ENCODE results near the gene RPGRIP1L. TPM values are rescaled to one million over a fixed set of nuclear protein-coding genes. Genes with fewer than 3 reads are reported as not detected.

Gene RPGRIP1L
- total RNA-seq, 2 experiments from 2014 or later = 5.1 to 5.5 TPM

GRCh38 chr16:53666786-53667415 is 36.8 kb downstream of the RPGRIP1L start:
- no peak overlapping the region for H3K27ac Mint-ChIP-seq
- no peak overlapping the region for H3K4me3 Mint-ChIP-seq
- no peaks in the 10 kb centered on the region for H3K4me1 Mint-ChIP-seq
- ATAC-seq (ENCODE audit: low read depth) (no peak), DNase-seq (no peak)
- no peaks in the 10 kb centered on the region for H3K9me3 Mint-ChIP-seq
- H3K27me3 Mint-ChIP-seq = no peaks in the 10 kb centered on the region
- H3K36me3 Mint-ChIP-seq = no peaks in the 10 kb centered on the region
- POLR2A ChIA-PET = no interaction called here

GRCh38 chr16:53664724-53665345 is 38.8 kb downstream of the RPGRIP1L start:
- POLR2A ChIA-PET = no interaction called here
- no peak overlapping the region for H3K4me3 Mint-ChIP-seq
- H3K27me3 Mint-ChIP-seq = no peaks in the 10 kb centered on the region
- no peaks in the 10 kb centered on the region for H3K36me3 Mint-ChIP-seq
- H3K9me3 Mint-ChIP-seq = no peaks in the 10 kb centered on the region
- no peak overlapping the region for H3K27ac Mint-ChIP-seq
- no peaks in the 10 kb centered on the region for H3K4me1 Mint-ChIP-seq
- DNase-seq (no peak), ATAC-seq (ENCODE audit: low read depth) (no peak)

DNA sequence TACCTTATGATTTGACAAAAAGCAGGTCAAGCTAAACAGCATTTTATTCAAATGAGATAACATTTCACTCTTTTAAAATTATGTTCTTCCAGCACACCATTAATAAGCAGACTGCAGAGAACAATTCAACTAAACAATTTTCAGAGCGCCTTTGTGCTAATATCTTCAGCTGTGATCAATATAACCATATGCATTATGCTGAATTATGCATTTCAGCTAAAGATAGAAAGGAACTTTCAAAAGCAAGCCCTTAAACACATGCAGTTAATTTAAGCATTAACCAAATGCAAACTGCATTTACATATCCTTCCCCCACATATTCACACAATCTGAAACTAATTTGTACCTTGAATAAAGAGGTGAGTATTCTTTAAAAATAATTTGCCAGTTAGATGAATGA is 41.6 kb downstream of the RPGRIP1L start:
- DNase-seq (no peak), ATAC-seq (ENCODE audit: low read depth) (no peak)
- Mint-ChIP-seq H3K27ac (no peak overlapping the region), H3K27me3 (no peaks in the 10 kb centered on the region), H3K36me3 (no peaks in the 10 kb centered on the region), H3K4me1 (no peaks in the 10 kb centered on the region), H3K9me3 (no peaks in the 10 kb centered on the region), H3K4me3 (no peak overlapping the region)
- POLR2A ChIA-PET = no interaction called here

GRCh38 chr16:53654946-53655345 is 48.7 kb downstream of the RPGRIP1L start:
- DNase-seq (no peak), ATAC-seq (ENCODE audit: low read depth) (no peak)
- no peaks in the 10 kb centered on the region for H3K36me3 Mint-ChIP-seq
- no peaks in the 10 kb centered on the region for H3K4me1 Mint-ChIP-seq
- H3K27ac Mint-ChIP-seq = no peak overlapping the region
- H3K9me3 Mint-ChIP-seq = no peaks in the 10 kb centered on the region
- POLR2A ChIA-PET = no interaction called here
- H3K27me3 Mint-ChIP-seq = no peaks in the 10 kb centered on the region
- H3K4me3 Mint-ChIP-seq = no peak overlapping the region

DNA sequence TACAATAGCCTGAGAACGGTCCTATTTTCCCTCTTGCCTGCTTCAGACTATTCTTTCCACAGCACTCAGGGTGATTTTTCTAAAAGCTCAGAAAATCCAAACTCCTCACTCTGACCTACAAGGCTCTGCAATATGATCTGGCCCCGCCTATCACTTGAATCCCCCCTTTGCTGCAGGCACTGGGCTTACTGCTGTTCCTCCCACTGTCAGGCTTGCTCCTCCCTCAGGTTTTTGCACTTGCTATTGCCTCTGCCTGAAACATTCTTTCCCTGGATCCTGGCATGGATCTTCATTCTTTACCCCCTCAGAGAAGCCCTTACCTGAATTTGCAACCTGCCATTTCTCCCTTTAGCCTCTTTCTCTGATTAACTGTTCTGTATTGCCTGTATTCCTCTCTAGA is 52.3 kb downstream of the RPGRIP1L start:
- ATAC-seq (ENCODE audit: low read depth) (no peak), DNase-seq (no peak)
- POLR2A ChIA-PET = no interaction called here
- H3K9me3 Mint-ChIP-seq = peaks cover 2% of the 10 kb centered on the region
- no peaks in the 10 kb centered on the region for H3K4me1 Mint-ChIP-seq
- no peaks in the 10 kb centered on the region for H3K27me3 Mint-ChIP-seq
- H3K27ac Mint-ChIP-seq = no peak overlapping the region
- no peak overlapping the region for H3K4me3 Mint-ChIP-seq
- peaks cover 5% of the 10 kb centered on the region for H3K36me3 Mint-ChIP-seq

GRCh38 chr16:53646506-53646905 is 57.2 kb downstream of the RPGRIP1L start:
- H3K4me3 Mint-ChIP-seq = no peak overlapping the region
- H3K27ac Mint-ChIP-seq = no peak overlapping the region
- H3K27me3 Mint-ChIP-seq = no peaks in the 10 kb centered on the region
- ATAC-seq (ENCODE audit: low read depth) (no peak), DNase-seq (no peak)
- H3K36me3 Mint-ChIP-seq = peaks cover 18% of the 10 kb centered on the region
- no peaks in the 10 kb centered on the region for H3K4me1 Mint-ChIP-seq
- POLR2A ChIA-PET = no interaction called here
- H3K9me3 Mint-ChIP-seq = peaks cover 6% of the 10 kb centered on the region

- ATAC-seq (ENCODE audit: low read depth) = no peak
- H3K27me3 Mint-ChIP-seq = no peaks in the 10 kb centered on the region
- peaks cover 18% of the 10 kb centered on the region for H3K36me3 Mint-ChIP-seq
- H3K27ac Mint-ChIP-seq = no peak overlapping the region
- POLR2A ChIA-PET = no interaction called here
- DNase-seq = no peak
- no peaks in the 10 kb centered on the region for H3K4me1 Mint-ChIP-seq
- H3K9me3 Mint-ChIP-seq = peaks cover 6% of the 10 kb centered on the region
- H3K4me3 Mint-ChIP-seq = no peak overlapping the region
These were observed 60.2 kb downstream of the RPGRIP1L start for GRCh38 chr16:53643474-53643873.

DNA sequence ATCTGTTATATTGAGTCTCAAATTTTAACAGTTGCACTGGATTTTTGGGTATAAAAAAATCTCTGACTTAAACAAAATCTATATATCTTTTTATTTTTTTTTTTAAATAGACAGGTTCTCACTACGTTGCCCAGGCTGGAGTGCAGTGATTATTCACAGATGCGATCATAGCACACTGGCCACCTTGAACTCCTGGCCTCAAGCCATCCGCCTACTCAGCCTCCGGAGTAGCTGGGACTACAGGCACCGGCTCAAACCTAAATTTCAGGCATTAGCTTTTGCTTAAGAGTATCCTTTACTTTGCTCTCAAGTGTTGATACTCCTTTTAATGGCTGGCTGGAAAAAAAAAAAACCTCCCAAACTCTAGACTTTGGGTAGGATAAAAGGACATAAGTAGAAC is 61.6 kb downstream of the RPGRIP1L start:
- no peaks in the 10 kb centered on the region for H3K4me1 Mint-ChIP-seq
- no peak for ATAC-seq (ENCODE audit: low read depth)
- POLR2A ChIA-PET = no interaction called here

GRCh38 chr16:53636978-53637377 is 66.7 kb downstream of the RPGRIP1L start:
- ATAC-seq (ENCODE audit: low read depth) (no peak), DNase-seq (no peak)
- POLR2A ChIA-PET = no interaction called here
- Mint-ChIP-seq H3K27ac (no peak overlapping the region), H3K27me3 (no peaks in the 10 kb centered on the region), H3K9me3 (no peaks in the 10 kb centered on the region), H3K4me3 (no peak overlapping the region), H3K4me1 (no peaks in the 10 kb centered on the region), H3K36me3 (peaks cover 7% of the 10 kb centered on the region)

More for the DNA sequence above, 61.6 kb downstream of the RPGRIP1L start:
- Mint-ChIP-seq H3K9me3 (peaks cover 5% of the 10 kb centered on the region), H3K36me3 (peaks cover 18% of the 10 kb centered on the region), H3K27ac (no peak overlapping the region), H3K27me3 (no peaks in the 10 kb centered on the region), H3K4me3 (no peak overlapping the region)
- DNase-seq = no peak

DNA sequence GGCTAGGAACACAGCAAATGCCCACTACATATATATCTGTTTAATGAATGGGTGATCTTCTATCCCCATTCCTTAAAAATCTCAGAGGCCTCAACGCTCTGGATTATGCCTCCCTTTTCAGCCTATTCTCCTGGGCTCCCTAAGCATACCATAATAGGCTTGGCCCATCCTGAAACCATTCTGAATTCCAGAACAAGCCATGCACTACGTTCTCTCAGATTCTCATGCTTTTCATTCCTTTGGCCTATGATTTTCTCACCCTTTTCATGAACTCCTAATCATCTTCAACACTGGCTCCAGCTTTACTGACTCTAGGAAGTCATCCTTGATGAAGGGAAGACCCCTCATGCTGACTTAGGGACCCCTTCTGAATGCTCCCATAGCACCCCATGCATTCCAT is 71.1 kb downstream of the RPGRIP1L start:
- Mint-ChIP-seq H3K27ac (no peak overlapping the region), H3K4me1 (no peaks in the 10 kb centered on the region), H3K27me3 (no peaks in the 10 kb centered on the region), H3K36me3 (peaks cover 7% of the 10 kb centered on the region), H3K4me3 (no peak overlapping the region), H3K9me3 (no peaks in the 10 kb centered on the region)
- ATAC-seq (ENCODE audit: low read depth) (no peak), DNase-seq (no peak)
- POLR2A ChIA-PET = no interaction called here

GRCh38 chr16:53631236-53632025 is 72.2 kb downstream of the RPGRIP1L start:
- no peaks in the 10 kb centered on the region for H3K4me1 Mint-ChIP-seq
- H3K4me3 Mint-ChIP-seq = no peak overlapping the region
- no peak for DNase-seq
- POLR2A ChIA-PET = no interaction called here
- no peaks in the 10 kb centered on the region for H3K9me3 Mint-ChIP-seq
- no peaks in the 10 kb centered on the region for H3K27me3 Mint-ChIP-seq
- peaks cover 4% of the 10 kb centered on the region for H3K36me3 Mint-ChIP-seq
- ATAC-seq (ENCODE audit: low read depth) = no peak
- H3K27ac Mint-ChIP-seq = no peak overlapping the region

DNA sequence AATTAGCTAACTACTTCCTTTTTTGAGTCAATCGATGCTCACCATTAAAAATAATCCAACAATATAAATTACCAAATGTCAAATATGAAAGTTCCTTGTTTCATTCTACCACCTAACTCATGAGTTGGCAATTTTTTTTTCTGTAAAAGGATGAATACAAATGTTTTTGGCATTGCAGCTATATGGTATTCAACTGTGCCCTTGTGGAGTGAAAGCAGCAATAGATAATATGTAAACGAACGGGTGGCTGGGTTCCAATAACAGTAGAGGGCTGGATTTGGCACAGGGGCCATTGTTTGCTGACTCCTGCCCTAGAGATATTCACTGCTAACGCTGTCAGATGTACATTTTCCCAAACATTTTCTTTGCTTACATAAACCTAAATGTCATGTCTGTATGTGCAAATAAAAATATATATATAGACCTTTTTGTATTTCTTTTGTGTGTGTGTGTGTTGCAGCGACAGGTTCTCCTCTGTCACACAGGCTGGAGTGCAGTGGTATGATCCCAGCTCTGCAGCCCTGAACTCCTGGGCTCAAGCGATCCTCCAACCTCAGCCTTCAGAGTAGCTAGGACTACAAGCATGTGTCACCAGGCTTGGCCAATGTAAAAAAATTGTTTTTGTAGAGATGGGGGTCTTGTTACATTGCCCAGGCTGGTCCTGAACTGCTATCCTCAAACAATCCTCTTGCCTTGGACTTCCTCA is 73.9 kb downstream of the RPGRIP1L start:
- POLR2A ChIA-PET = no interaction called here
- no peak overlapping the region for H3K4me3 Mint-ChIP-seq
- H3K27me3 Mint-ChIP-seq = no peaks in the 10 kb centered on the region

GRCh38 chr16:53629151-53629550 is 74.5 kb downstream of the RPGRIP1L start:
- DNase-seq (no peak), ATAC-seq (ENCODE audit: low read depth) (no peak)
- Mint-ChIP-seq H3K27ac (no peak overlapping the region), H3K27me3 (no peaks in the 10 kb centered on the region), H3K4me3 (no peak overlapping the region), H3K36me3 (no peaks in the 10 kb centered on the region), H3K4me1 (no peaks in the 10 kb centered on the region), H3K9me3 (no peaks in the 10 kb centered on the region)
- POLR2A ChIA-PET = no interaction called here

More for the DNA sequence above, 73.9 kb downstream of the RPGRIP1L start:
- peaks cover 4% of the 10 kb centered on the region for H3K36me3 Mint-ChIP-seq
- ATAC-seq (ENCODE audit: low read depth) (no peak), DNase-seq (no peak)
- no peak overlapping the region for H3K27ac Mint-ChIP-seq
- H3K4me1 Mint-ChIP-seq = no peaks in the 10 kb centered on the region
- no peaks in the 10 kb centered on the region for H3K9me3 Mint-ChIP-seq

All from activated naive CD8-positive, alpha-beta T cell treated with anti-CD3 and anti-CD28 coated beads, Interleukin-2, amount 10 ng/mL, durations not matched to agents 7 days and 5 days (primary cell).